HCT116 (cell line): ENCODE data around the gene SMYD3.

Experiments
- CEBPB ChIP-seq: IDR thresholded peaks from 2 replicates; pipeline ENCODE4 v1.6.1; 2012; ENCODE audit warnings: low read depth
- EZH2 ChIP-seq: fragments of 200-600 bp; sonication (generic); IDR thresholded peaks from 2 replicates; pipeline ENCODE4 v1.6.1; 2017; ENCODE audit warnings: antibody characterized with exemption, mixed run types
- JUND ChIP-seq: IDR thresholded peaks from 2 replicates; pipeline ENCODE4 v1.6.1; 2012
- POLR2A ChIP-seq: IDR thresholded peaks from 2 replicates; pipeline ENCODE4 v1.7.0; 2011; ENCODE audit warnings: borderline replicate concordance; ENCODE audit not compliant: insufficient read depth, insufficient read length; ENCODE audit errors: extremely low read depth
- TF ChIP-seq, protein P1 (sequence below): IDR thresholded peaks from 2 replicates; pipeline ENCODE4 v1.6.1; 2012; ENCODE audit warnings: low read depth

DNA sequence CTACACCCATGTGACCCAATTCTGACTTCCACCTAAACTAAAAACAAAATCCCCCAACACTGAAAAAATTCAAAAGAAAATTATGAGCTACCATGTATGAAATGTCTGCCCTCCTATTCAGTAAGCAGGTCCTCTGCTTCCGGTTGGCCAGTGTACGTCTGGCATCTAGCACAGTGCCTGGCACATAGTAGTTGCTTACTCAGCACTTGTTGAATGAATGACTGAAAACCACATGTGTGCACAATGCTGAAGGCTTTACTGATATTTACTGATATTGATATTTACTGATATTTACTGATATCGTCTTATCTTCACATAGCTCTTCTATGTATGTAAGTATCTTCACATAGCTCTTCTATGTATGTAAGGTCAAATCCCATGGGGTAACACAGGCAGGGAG is 642.2 kb downstream of the SMYD3 start:
- TF ChIP-seq, protein P1, sequence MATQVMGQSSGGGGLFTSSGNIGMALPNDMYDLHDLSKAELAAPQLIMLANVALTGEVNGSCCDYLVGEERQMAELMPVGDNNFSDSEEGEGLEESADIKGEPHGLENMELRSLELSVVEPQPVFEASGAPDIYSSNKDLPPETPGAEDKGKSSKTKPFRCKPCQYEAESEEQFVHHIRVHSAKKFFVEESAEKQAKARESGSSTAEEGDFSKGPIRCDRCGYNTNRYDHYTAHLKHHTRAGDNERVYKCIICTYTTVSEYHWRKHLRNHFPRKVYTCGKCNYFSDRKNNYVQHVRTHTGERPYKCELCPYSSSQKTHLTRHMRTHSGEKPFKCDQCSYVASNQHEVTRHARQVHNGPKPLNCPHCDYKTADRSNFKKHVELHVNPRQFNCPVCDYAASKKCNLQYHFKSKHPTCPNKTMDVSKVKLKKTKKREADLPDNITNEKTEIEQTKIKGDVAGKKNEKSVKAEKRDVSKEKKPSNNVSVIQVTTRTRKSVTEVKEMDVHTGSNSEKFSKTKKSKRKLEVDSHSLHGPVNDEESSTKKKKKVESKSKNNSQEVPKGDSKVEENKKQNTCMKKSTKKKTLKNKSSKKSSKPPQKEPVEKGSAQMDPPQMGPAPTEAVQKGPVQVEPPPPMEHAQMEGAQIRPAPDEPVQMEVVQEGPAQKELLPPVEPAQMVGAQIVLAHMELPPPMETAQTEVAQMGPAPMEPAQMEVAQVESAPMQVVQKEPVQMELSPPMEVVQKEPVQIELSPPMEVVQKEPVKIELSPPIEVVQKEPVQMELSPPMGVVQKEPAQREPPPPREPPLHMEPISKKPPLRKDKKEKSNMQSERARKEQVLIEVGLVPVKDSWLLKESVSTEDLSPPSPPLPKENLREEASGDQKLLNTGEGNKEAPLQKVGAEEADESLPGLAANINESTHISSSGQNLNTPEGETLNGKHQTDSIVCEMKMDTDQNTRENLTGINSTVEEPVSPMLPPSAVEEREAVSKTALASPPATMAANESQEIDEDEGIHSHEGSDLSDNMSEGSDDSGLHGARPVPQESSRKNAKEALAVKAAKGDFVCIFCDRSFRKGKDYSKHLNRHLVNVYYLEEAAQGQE: no peak
- no peak for TF ChIP-seq EZH2
- no peak for TF ChIP-seq JUND
- TF ChIP-seq POLR2A: no peak
- TF ChIP-seq CEBPB: no peak
